SIG-M5 treated with dmso at 0.1 percent for 504 hours (cell line): ENCODE measurements around the gene HSD17B12.
"Not testable (repeated sequence)": the region's sequence is repeated elsewhere in the genome, so short reads cannot be mapped to it uniquely, and the experiment has no call there.

ENCODE experiments used
- DNase-seq: peaks from one replicate; lab custom pipeline; 2025; ENCODE audit not compliant: unreplicated experiment; lab: John Stamatoyannopoulos, UW

Gene HSD17B12

DNA sequence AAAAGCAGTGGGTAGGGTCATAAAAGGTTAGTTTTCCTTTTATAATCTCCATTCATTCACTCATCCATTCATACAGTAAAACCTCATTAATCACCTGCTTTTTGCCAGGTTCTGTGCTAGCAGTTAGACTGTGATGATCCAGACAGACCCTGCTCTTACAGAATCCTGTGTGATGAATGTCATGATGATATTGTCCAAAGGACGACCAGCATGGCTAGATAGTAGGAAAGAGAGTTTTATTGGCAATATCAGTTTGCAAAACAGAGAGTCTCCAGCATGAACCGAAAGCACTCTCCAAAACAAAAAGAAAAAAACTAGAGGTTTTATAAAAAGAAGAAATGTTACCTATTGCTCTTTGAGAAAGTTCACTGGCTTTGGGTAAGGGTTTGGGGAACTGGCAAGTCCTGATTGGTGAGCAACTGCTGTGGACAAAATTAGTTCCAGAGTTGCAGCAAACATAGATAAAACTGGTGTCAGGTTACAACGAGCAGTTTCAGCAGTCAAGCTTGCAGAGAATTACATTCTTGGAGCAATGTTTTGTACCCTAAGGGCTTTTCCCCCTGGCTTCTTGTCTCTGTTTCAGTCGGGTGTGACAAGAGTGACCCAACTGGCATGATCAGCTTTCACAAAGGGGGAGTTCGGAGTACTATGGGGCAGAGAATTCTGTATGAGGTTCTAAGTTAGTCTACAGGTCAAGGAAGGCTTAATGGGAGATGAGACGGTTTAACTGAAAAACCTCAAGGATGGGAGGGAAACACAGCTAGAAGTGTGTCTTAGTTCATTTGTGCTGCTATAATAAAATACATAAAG is 58.3 kb downstream of the HSD17B12 start:
- DNase-seq, result peak; percentile 32

DNA sequence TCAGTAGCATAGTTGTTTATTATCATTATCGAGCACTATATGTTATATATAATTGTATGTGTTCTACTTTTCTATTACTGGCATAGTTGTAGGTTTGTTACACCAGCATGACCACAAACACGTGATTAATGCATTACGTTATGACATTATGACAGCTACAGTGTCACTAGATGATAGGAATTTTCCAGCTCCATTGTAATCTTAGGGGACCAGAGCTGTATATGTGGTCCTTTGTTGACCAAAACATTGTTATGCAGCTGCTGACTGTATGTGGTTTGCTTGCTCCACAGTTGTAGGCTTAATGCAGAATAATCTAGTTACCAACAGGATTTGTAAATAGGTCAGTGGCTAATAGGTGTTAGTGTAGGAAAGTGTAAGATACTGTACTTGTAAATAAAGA is 66.1 kb downstream of the HSD17B12 start:
- DNase-seq, result no peak

DNA sequence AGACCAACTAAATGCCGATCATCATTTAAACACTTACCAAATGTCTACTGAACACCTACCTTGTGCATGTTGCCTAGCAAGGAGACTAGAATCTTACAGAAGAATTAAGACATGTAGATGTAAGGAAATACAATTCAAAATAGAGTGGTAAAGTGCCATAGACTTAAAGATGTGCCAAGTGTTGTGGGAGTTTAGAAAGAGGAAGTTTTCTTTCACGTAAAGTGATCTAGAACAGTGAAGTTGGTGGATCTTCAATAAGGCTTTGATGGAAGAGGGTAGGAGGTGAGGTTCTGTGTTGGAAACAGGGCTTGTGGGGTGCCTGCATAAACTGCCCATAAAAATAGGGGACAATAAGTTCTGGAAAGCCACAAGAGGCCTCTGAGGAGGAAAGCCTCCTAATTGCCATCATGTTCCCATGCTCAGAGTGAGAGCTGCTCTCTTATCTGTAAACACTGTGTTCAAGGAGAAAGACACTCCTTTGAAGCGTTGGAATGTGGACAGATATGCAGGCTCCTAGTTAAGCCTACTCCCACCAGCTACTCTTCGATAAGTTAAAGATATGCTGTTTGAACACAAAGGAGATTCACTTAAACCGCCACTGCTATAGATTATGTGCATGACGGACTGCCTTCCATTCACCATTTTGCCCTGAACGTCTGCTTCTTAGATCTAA is 66.7 kb downstream of the HSD17B12 start:
- no peak for DNase-seq

DNA sequence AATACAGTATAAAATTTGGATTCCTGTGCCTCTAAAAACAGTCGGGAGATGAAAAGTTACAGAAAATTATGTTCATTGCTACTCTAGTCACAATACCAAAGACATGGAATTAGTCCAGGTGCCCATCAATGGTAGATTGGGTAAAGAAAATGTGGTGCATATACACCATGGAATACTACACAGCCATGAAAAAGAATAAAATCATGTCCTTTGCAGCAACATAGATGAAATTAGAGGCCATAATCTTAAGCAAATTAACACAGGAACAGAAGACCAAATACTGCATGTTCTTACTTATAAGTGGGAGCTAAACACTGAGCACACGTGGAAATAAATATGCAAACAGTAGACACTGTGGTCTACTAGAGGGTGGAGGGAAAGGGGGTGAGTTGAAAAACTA is 67.6 kb downstream of the HSD17B12 start:
- DNase-seq, result no peak

GRCh38 chr11:43751726-43752125 is 71.2 kb downstream of the HSD17B12 start:
- peak; percentile 9 for DNase-seq

- DNase-seq, result no peak
These were observed 76.0 kb downstream of the HSD17B12 start for GRCh38 chr11:43756575-43756974.

DNA sequence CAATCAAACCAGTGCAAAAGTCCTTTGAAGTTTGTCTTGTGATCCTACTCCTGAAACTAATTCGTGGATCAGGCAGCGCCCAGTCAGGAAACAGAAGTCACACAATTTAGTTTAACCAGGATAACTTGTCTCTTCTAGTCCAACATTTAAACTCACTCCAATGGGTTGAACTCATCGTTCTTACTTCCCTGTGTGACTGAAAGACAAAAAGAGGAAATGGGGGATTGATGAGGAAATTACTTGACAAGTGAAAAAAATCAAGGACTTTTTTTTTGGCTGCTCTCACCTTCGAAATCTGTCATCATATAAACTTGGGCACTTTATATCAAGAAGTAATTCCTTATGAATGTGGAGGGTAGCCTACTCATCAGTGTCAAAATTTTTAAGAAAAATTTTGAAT is 78.4 kb downstream of the HSD17B12 start:
- DNase-seq, result peak; percentile 41

- no peak for DNase-seq
These were observed 80.4 kb downstream of the HSD17B12 start for GRCh38 chr11:43760902-43761301.

- DNase-seq, result no peak
These were observed 84.7 kb downstream of the HSD17B12 start for GRCh38 chr11:43765194-43765593.

- DNase-seq, result not testable (repeated sequence)
These were observed 88.1 kb downstream of the HSD17B12 start for GRCh38 chr11:43768654-43769053.

DNA sequence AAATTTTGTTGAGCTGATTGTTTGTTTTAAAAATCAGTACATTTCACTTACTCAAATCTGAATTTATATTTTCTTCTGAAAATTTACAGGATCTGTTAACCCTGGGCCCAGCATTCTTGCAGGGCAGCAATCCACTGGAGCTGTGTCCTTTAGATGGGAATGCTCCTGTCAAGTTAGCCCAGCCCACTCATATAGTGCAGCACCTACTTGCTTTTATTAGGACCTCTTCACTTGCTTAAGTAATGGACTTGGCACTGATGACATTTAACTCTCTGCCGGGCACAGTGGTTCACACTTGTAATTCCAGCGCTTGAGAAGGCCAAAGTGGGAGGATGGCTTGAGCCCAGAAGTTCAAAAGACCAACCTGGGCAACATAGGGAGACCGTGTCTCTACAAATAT is 89.6 kb downstream of the HSD17B12 start:
- no peak for DNase-seq

- no peak for DNase-seq
These were observed 92.2 kb downstream of the HSD17B12 start for GRCh38 chr11:43772733-43773132.

- DNase-seq, result no peak
These were observed 94.2 kb downstream of the HSD17B12 start for GRCh38 chr11:43774786-43775185.

DNA sequence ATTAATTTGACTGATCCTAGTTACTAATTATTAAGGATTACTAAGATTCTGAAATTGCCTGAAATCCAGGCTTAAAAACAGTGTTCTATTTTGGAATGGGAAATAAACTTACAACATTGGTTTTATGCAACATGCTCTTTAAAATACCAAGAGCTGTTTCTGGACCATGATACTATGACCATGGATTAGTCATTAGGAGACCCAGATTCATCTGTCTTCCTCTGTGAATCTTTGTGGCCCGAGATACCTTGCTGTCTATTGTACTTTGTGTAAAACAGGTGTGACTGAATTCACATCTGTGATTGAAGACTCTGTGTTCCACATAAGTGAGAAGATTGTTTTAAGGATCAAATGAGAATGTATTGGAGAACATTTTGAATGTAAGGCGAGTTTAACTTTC is 98.8 kb downstream of the HSD17B12 start:
- DNase-seq, result no peak

GRCh38 chr11:43784301-43784700 is 103.8 kb downstream of the HSD17B12 start:
- no peak for DNase-seq

GRCh38 chr11:43784866-43785265 is 104.3 kb downstream of the HSD17B12 start:
- DNase-seq, result no peak

DNA sequence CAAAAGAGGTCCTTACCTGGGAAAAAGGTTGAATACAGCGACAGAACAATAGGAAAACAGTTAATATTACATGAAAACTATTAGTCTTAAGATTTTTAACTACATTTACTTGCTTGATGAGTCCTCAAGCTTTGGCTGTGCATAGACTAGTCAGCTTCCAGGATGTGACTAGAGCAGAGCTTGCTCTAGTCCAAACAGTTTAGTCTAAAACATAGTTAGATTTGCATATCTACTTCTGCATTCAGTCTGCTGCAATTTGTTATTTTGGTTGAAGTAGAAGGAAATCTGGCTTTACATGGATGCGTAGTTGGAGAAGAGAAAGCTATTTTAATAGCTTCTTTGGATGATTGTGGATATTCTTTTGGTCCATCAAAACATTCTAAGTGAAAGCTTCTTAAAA is 104.8 kb downstream of the HSD17B12 start:
- no peak for DNase-seq

DNA sequence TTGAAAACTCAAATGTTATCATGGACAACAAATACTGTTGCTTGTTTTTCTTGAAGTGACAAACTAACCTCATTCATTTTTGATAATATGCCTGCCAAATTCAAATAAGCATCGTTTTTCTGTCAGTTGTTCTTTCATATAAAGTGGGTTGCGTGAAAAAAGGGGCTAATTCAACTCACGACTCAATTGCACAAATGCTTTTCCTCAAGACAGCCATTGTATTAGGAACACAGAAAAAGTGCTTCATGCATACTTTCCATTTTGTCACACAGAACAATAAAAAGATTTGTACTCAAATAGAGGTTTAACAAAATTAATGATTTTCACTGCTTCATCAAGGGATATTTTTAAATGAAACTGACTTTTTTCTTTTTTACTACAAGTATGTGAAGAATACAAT is 105.5 kb downstream of the HSD17B12 start:
- DNase-seq, result no peak

DNA sequence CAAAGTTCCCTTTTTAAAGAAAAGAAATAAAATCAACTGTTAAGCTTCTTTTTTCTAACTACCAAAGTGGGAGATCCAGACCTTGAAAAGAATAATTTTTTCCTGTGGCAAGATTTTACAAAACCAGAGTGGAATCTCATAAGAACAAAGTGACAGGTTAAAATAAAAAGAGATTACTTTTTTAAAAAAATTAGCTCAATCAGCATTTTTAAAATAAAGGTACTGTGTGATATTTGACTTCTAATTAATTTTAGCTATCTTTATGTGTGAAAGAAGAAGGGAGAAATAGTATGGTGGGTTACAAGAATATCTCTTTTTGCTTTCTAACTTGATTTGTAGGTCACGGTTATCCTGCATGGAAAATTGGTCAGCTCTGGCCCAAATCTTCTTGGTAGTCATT is 107.3 kb downstream of the HSD17B12 start:
- DNase-seq, result no peak

GRCh38 chr11:43788421-43788820 is 107.9 kb downstream of the HSD17B12 start:
- DNase-seq, result no peak

DNA sequence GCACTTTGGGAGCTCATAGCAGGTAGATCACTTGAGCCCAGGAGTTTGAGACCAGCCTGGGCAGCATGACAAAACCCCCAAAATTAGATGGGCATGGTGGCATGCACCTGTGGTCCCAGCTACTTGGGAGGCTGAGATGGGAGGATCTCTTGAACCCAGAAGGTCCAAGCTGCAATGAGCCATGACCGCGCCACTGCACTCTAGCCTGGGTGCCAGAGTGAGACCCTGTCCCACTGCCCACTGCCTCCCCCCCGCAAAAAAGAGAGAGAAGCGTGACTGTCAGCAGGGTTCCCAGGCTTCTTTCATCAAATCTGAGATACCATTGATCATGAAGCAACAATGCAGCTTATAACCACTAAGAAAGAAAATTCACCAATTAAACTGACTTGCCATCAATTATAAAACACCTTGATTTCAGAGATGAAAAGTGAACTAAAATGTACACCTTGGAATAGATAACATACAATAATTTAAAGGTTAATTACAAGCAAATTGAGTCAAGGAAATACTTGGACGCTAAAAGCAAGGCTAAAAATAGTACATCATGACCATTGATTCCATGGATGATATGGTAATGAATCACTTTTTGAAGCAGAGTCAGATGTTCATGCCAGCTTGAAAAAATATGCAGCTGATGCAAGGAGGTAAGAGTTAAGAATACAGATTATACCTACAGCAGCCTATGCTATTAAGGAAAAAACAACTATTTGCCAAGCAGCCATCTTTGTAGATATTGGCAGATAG is 109.3 kb downstream of the HSD17B12 start:
- no peak for DNase-seq

- DNase-seq, result no peak
These were observed 109.9 kb downstream of the HSD17B12 start for GRCh38 chr11:43790444-43790794.
